Kidney (tissue), 14 donors: ENCODE results near the gene ROR2. TPM values are rescaled to one million over a fixed set of nuclear protein-coding genes. Genes with fewer than 3 reads are reported as not detected.
A peak's percentile ranks its signal among the peaks of the same experiment; 100 is the strongest.

Source experiments
- DNase-seq, 5 donors: peaks; one replicate each; pipeline ENCODE4 v3.0.0-alpha.2; 2013 to 2020
- FAIRE-seq: peaks from 2 replicates; lab custom pipeline; 2012; peaks lifted over from hg19 to GRCh38; lab: Jason Lieb, UNC
- H3K27ac ChIP-seq, 2 donors: one replicate each; pipeline ENCODE4 v1.7.0; 2013; ENCODE audit warnings: low read depth in 2 of 2, low read length in 2 of 2, inconsistent platforms in 1 of 2
- H3K27me3 ChIP-seq: one replicate; pipeline ENCODE4 v1.7.1; 2013; ENCODE audit warnings: low read length, inconsistent platforms; ENCODE audit not compliant: control insufficient read depth, insufficient read depth
- H3K36me3 ChIP-seq, 3 donors: one replicate each; pipeline versions ENCODE4 v1.7.0 to v1.7.1; 2013; ENCODE audit warnings: low read length in 3 of 3, control low read depth in 1 of 3, inconsistent platforms in 1 of 3; ENCODE audit not compliant: insufficient read depth in 3 of 3, control insufficient read depth in 2 of 3
- H3K4me1 ChIP-seq, 3 donors: one replicate each; pipeline versions ENCODE4 v1.7.0 to v1.7.1; 2013; ENCODE audit warnings: low read length in 3 of 3, inconsistent platforms in 1 of 3, low read depth in 1 of 3; ENCODE audit not compliant: control insufficient read depth in 2 of 3, insufficient read depth in 2 of 3
- H3K4me3 ChIP-seq, 3 donors: one replicate each; pipeline versions ENCODE4 v1.7.0 to v1.8.1; 2013; ENCODE audit warnings: low read length in 3 of 3, control low read depth in 1 of 3, inconsistent platforms in 1 of 3
- H3K9ac ChIP-seq, 3 donors: one replicate each; pipeline versions ENCODE4 v1.7.0 to v1.7.1; 2013; ENCODE audit warnings: low read length in 3 of 3, control low read depth in 1 of 3, inconsistent platforms in 1 of 3
- H3K9me3 ChIP-seq, 3 donors: one replicate each; pipeline versions ENCODE4 v1.7.0 to v1.7.1; 2013; ENCODE audit warnings: low read length in 3 of 3, control low read depth in 1 of 3, inconsistent platforms in 1 of 3; ENCODE audit not compliant: control insufficient read depth in 2 of 3, insufficient read depth in 1 of 3
- CTCF ChIP-seq: IDR thresholded peaks from 3 replicates; pipeline ENCODE4 v1.5.1; 2012; ENCODE audit warnings: mild to moderate bottlenecking, moderate library complexity, borderline replicate concordance; ENCODE audit not compliant: insufficient read depth; ENCODE audit errors: extremely low read depth
- intact Hi-C: fragments of 100-400 bp; cut with DNase I; formaldehyde crosslinking; loops from one replicate; pipeline ENCODE4 v1.11.1; 2022
- polyA plus RNA-seq: library from polyadenylated mRNA; stranded (reverse); fragments of 350-450 nt; fragmentation: Illumina TruSeq; extraction: RNeasy Lipid Tissue Mini Kit (QIAGEN cat#74804); gene quantifications from one replicate; pipeline ENCODE4 v1.2.3, GENCODE V29; 2014; ENCODE audit warnings: low read depth, low replicate concordance; ENCODE audit not compliant: insufficient read depth
- total RNA-seq: library from RNA; stranded (reverse); fragmentation: NEBNext Ultra II Directional; extraction: Animal tissue kit (Norgen Biotek cat#: 25700); gene quantifications from one replicate; pipeline ENCODE4 v1.2.1, GENCODE V29; 2021
- donor health status: control.
- donor health status: control.
- donor health status: control.
- donor health status: control.
- donor health status: control.
- donor health status: DM: yes; HTN: yes; CAD: no.
- donor health status: Normal renal cell carcinoma (clear cell type).

The ROR2 gene
- total and polyA plus RNA-seq, 2 donors from 2014 or later: 1.5 to 5.7 TPM

- no peak for TF ChIP-seq CTCF
- Histone ChIP-seq H3K9ac (no peak overlapping the region), H3K27ac (no peak overlapping the region), H3K4me1 (no peaks in the 10 kb centered on the region), H3K36me3 (no peaks in the 10 kb centered on the region), H3K27me3 (no peaks in the 10 kb centered on the region), H3K9me3 (peaks cover 1 to 26% (median 14%) of the 10 kb centered on the region in 3 donors), H3K4me3 (no peak overlapping the region)
- intact Hi-C loops: no loop called here
- DNase-seq: peak in 1 of 5 donors; percentile 17
- FAIRE-seq: no peak
Measured at GRCh38 chr9:91927922-91928510, 22.0 kb downstream of the ROR2 start.

- peaks cover 0 to under 1% (median 0%) of the 10 kb centered on the region in 3 donors for H3K9me3 ChIP-seq
- H3K4me3 ChIP-seq: no peak overlapping the region
- H3K27ac ChIP-seq: no peak overlapping the region
- H3K4me1 ChIP-seq: peaks cover 0 to 3% (median 2%) of the 10 kb centered on the region in 3 donors
- FAIRE-seq (no peak), DNase-seq (peak in 1 of 5 donors; percentile 27)
- H3K9ac ChIP-seq: no peak overlapping the region
- H3K27me3 ChIP-seq: no peaks in the 10 kb centered on the region
- no peaks in the 10 kb centered on the region for H3K36me3 ChIP-seq
- intact Hi-C loops: no loop called here
- TF ChIP-seq CTCF: no peak
Measured at GRCh38 chr9:91924090-91924489, 25.9 kb downstream of the ROR2 start.

GRCh38 chr9:91923145-91923544 is 26.9 kb downstream of the ROR2 start:
- FAIRE-seq (no peak), DNase-seq (peak in 1 of 5 donors; percentile 10)
- no peak overlapping the region for H3K4me3 ChIP-seq
- no peaks in the 10 kb centered on the region for H3K36me3 ChIP-seq
- no peak overlapping the region for H3K27ac ChIP-seq
- no peak overlapping the region for H3K9ac ChIP-seq
- peaks cover 0 to 3% (median 2%) of the 10 kb centered on the region in 3 donors for H3K4me1 ChIP-seq
- TF ChIP-seq CTCF: no peak
- intact Hi-C loops: no loop called here
- H3K9me3 ChIP-seq: no peaks in the 10 kb centered on the region
- H3K27me3 ChIP-seq: no peaks in the 10 kb centered on the region
